Measurements from ENCODE around the gene STRBP.
"Not testable (repeated sequence)": the region's sequence is repeated elsewhere in the genome, so short reads cannot be mapped to it uniquely, and the experiment has no call there.

The STRBP gene

DNA sequence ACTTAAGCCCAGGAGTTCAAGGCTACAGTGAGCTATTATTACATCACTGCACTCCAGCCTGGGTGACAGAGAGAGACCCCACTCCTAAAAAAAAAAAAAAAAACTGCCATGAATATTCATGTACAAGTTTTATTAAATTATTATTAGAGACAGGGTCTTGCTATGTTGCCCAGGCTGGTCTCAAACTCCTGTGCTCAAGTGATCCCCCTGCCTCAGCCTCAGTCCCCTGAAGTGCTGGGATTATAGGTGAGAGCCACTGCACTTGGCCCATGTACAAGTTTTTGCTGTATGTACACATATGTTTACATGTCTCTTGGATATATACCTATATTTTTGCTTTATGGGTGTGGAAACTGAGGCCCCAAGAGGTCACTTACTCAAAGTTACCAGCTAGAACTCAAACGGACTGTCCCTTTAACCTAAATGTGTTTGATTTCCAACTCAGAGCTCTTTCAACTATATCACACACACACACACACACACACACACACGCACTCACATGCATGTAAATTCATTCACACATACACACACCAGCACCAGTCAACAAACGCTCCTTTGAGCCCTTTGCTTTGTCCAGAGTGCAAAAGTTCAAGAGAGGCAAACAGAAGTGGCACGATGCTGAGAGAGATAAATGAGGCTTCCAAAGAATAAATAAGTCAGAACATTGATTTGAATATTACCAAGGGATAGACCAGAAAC, 42.3 kb upstream of the STRBP start:
- CTCF ChIA-PET = no interaction called here
- TF ChIP-seq ARNT (IDR thresholded peaks at IDR 0.05) (no peak), L3MBTL2 (conservative IDR thresholded peaks at IDR 0.05) (no peak), BHLHE40 (IDR thresholded peaks at IDR 0.05; ENCODE audit: borderline replicate concordance) (no peak), NFRKB (IDR thresholded peaks at IDR 0.05) (no peak), CTBP1 (IDR thresholded peaks at IDR 0.05; ENCODE audit: borderline replicate concordance) (no peak), FOXM1 (IDR thresholded peaks at IDR 0.05; ENCODE audit: borderline replicate concordance) (no peak), FOXA1 (IDR thresholded peaks at IDR 0.05) (no peak), SP1 (IDR thresholded peaks at IDR 0.05) (no peak), FOXK2 (IDR thresholded peaks at IDR 0.05) (no peak), TARDBP (IDR thresholded peaks at IDR 0.05) (no peak), ZNF384 (IDR thresholded peaks at IDR 0.05) (no peak), HDGF (IDR thresholded peaks at IDR 0.05; ENCODE audit: borderline replicate concordance) (no peak), ELF4 (IDR thresholded peaks at IDR 0.05) (no peak), SUZ12 (IDR thresholded peaks at IDR 0.05) (no peak)
- no peak for DNase-seq (ENCODE audit: extremely low spot score)
- POLR2A ChIA-PET = no interaction called here

DNA sequence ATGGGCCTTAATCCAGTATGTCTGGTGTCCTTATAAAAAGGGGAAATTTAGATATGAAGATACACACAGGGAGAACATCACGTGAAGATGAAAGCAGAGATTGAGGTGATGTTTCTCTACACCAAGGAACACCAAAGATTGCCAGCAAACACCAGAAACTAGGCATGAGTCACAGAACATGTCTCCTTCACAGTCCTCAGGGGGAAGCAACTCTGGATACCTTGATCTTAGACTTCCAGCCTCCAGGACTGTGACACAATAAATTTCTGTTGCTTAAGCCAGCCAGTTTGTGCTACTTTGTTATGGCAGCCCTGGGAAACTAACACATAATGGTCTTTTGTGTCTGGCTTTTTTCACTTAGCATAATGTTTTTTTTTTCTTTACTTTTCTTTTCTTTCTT, 41.2 kb upstream of the STRBP start:
- no peak for DNase-seq (ENCODE audit: extremely low spot score)
- no peak for TF ChIP-seq NFRKB (IDR thresholded peaks at IDR 0.05)
- no peak for TF ChIP-seq CTBP1 (IDR thresholded peaks at IDR 0.05; ENCODE audit: borderline replicate concordance)
- no peak for TF ChIP-seq FOXK2 (IDR thresholded peaks at IDR 0.05)
- TF ChIP-seq, protein P1, sequence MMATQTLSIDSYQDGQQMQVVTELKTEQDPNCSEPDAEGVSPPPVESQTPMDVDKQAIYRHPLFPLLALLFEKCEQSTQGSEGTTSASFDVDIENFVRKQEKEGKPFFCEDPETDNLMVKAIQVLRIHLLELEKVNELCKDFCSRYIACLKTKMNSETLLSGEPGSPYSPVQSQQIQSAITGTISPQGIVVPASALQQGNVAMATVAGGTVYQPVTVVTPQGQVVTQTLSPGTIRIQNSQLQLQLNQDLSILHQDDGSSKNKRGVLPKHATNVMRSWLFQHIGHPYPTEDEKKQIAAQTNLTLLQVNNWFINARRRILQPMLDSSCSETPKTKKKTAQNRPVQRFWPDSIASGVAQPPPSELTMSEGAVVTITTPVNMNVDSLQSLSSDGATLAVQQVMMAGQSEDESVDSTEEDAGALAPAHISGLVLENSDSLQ (IDR thresholded peaks at IDR 0.05) = no peak
- ChIA-PET CTCF (no interaction called here), POLR2A (no interaction called here)

DNA sequence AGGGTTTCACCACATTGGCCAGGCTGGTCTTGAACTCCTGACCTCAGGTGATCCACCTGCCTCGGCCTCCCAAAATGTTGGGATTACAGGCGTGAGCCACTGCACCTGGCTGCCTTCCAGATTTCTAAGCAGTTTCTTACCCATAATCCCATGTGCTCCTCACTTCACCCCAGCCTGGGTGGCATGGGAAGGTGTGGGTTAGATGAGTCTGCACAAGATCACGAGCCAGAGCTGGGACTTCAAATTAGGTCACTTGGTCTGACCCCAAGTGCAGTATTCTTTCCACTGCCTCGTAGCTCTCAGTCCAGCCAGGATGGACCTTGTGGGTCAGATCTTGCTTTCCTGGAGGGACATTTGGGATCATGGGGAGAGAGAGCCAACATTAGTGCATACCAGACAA, 37.5 kb upstream of the STRBP start:
- TF ChIP-seq ZNF384 (IDR thresholded peaks at IDR 0.05) (no peak), NFRKB (IDR thresholded peaks at IDR 0.05) (no peak), FOXM1 (IDR thresholded peaks at IDR 0.05; ENCODE audit: borderline replicate concordance) (no peak), CTBP1 (IDR thresholded peaks at IDR 0.05; ENCODE audit: borderline replicate concordance) (no peak), L3MBTL2 (conservative IDR thresholded peaks at IDR 0.05) (no peak), ARNT (IDR thresholded peaks at IDR 0.05) (no peak), FOXA1 (IDR thresholded peaks at IDR 0.05) (no peak), FOXK2 (IDR thresholded peaks at IDR 0.05) (no peak), TARDBP (IDR thresholded peaks at IDR 0.05) (no peak), LEF1 (IDR thresholded peaks at IDR 0.05; ENCODE audit: borderline replicate concordance) (no peak), BHLHE40 (IDR thresholded peaks at IDR 0.05; ENCODE audit: borderline replicate concordance) (no peak)
- ChIA-PET CTCF (interaction anchor here (1.6 kb wide), 1 partner anchor 15 kb away, joined by 5 read pairs; no protein-coding TSS in a partner anchor), POLR2A (no interaction called here)
- no peak for DNase-seq (ENCODE audit: extremely low spot score)

DNA sequence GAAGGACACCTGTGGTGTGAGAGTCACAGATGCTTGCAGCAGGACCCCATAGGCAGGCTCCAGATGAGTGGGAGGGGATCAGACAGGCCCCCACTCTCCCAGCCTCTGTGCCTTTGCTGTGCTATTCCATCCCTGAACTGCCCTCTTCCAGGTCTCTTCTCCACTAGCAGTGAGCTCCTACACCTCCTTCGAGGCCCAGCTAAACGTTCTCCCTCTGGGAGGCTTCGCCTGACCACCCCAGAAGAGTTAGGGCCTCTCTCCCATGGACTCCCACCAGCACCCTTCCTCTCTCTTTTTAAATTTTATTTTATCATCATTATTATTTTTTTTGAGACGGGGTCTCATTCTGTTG, 35.9 kb upstream of the STRBP start:
- ChIA-PET CTCF (no interaction called here), POLR2A (no interaction called here)
- TF ChIP-seq HDGF (IDR thresholded peaks at IDR 0.05; ENCODE audit: borderline replicate concordance) = no peak
- TF ChIP-seq FOXA1 (IDR thresholded peaks at IDR 0.05) = no peak
- TF ChIP-seq NFRKB (IDR thresholded peaks at IDR 0.05) = no peak
- TF ChIP-seq TARDBP (IDR thresholded peaks at IDR 0.05) = no peak
- TF ChIP-seq SUZ12 (IDR thresholded peaks at IDR 0.05) = no peak
- no peak for TF ChIP-seq FOXK2 (IDR thresholded peaks at IDR 0.05)
- no peak for TF ChIP-seq SP1 (IDR thresholded peaks at IDR 0.05)
- no peak for TF ChIP-seq ARNT (IDR thresholded peaks at IDR 0.05)
- no peak for TF ChIP-seq L3MBTL2 (conservative IDR thresholded peaks at IDR 0.05)
- TF ChIP-seq, protein P1 (IDR thresholded peaks at IDR 0.05) = no peak
- TF ChIP-seq LEF1 (IDR thresholded peaks at IDR 0.05; ENCODE audit: borderline replicate concordance) = no peak
- TF ChIP-seq CTBP1 (IDR thresholded peaks at IDR 0.05; ENCODE audit: borderline replicate concordance) = no peak
- TF ChIP-seq FOXM1 (IDR thresholded peaks at IDR 0.05; ENCODE audit: borderline replicate concordance) = no peak
- no peak for TF ChIP-seq ZNF384 (IDR thresholded peaks at IDR 0.05)
- no peak for TF ChIP-seq ELF4 (IDR thresholded peaks at IDR 0.05)
- no peak for TF ChIP-seq BHLHE40 (IDR thresholded peaks at IDR 0.05; ENCODE audit: borderline replicate concordance)
- DNase-seq (ENCODE audit: extremely low spot score) = no peak

DNA sequence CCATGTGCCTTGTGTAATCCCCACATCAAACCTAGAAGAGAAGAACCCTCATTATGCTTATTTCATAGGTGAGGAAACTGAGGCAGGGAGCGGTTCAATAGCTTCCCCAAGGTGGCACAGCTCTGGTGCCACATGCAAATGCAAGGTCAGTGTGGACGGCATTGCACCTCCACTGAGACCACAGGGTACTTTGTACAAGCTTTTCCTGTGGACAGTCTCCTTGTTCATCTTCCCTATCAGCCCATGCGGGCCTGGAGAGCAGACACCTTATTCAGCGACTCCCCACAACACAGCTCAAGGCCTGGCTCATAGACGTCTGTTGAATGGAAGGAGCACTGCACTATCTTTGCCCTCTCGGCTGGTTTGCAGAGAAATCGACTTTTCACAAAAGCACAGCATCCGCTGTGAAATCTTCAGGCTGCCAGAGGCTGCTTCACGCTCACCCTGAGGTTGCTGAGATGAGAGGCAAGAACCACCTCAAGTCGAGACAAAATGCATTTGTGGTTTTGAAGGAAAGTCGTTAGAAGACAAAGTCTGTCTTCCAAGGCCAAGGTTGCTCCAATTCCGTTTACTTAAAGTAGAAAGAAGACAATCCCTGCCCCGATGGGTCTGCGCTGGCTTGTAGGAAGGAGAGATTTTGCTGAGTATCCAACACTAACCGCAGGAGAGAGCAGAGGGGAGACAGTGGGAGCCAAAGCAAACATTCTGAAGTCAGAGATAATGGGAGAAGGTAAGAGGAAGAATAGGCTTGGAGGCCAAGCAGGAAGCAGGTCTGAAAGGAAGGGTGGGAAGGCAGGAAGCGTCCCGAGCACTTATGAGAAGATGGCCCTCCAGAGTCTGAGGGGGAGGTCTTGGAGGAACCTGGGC, 34.2 kb upstream of the STRBP start:
- DNase-seq (ENCODE audit: extremely low spot score) = no peak
- no peak for TF ChIP-seq SUZ12 (IDR thresholded peaks at IDR 0.05)
- TF ChIP-seq L3MBTL2 (conservative IDR thresholded peaks at IDR 0.05) = no peak
- no peak for TF ChIP-seq NFRKB (IDR thresholded peaks at IDR 0.05)
- TF ChIP-seq ZNF384 (IDR thresholded peaks at IDR 0.05) = no peak
- TF ChIP-seq ARNT (IDR thresholded peaks at IDR 0.05) = no peak
- TF ChIP-seq TARDBP (IDR thresholded peaks at IDR 0.05) = no peak
- TF ChIP-seq, protein P1 (IDR thresholded peaks at IDR 0.05) = no peak
- no peak for TF ChIP-seq ELF4 (IDR thresholded peaks at IDR 0.05)
- no peak for TF ChIP-seq HDGF (IDR thresholded peaks at IDR 0.05; ENCODE audit: borderline replicate concordance)
- no peak for TF ChIP-seq CTBP1 (IDR thresholded peaks at IDR 0.05; ENCODE audit: borderline replicate concordance)
- no peak for TF ChIP-seq BHLHE40 (IDR thresholded peaks at IDR 0.05; ENCODE audit: borderline replicate concordance)
- TF ChIP-seq FOXK2 (IDR thresholded peaks at IDR 0.05) = no peak
- no peak for TF ChIP-seq FOXM1 (IDR thresholded peaks at IDR 0.05; ENCODE audit: borderline replicate concordance)
- TF ChIP-seq SP1 (IDR thresholded peaks at IDR 0.05) = no peak
- TF ChIP-seq FOXA1 (IDR thresholded peaks at IDR 0.05) = no peak
- TF ChIP-seq LEF1 (IDR thresholded peaks at IDR 0.05; ENCODE audit: borderline replicate concordance) = no peak
- POLR2A ChIA-PET = no interaction called here
- CTCF ChIA-PET = no interaction called here

DNA sequence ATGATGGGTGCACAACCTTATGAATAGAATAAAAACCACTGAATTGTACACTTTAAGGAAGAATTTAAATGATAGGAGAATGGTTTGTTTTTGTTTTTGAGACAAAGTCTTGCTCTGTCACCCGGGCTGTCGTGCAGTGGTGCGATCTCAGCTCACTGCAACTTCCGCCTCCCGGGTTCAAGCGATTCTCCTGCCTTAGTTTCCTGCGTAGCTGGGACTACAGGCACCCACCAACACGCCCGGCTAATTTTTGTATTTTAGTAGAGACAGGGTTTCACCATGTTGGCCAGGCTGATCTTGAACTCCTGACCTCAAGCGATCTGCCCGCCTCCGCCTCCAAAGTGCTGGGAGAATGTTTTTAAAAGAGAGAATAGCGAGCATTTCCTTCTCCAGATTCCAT, 33.5 kb upstream of the STRBP start:
- POLR2A ChIA-PET; CTCF ChIA-PET; DNase-seq (ENCODE audit: extremely low spot score): not testable (repeated sequence)

All from HEK293T (cell line).